Inflammatory macrophage treated with lipopolysaccharide for 4 hours (primary cell): Measurements from ENCODE around the gene SPTBN4.
"Not testable (repeated sequence)": the region's sequence is repeated elsewhere in the genome, so short reads cannot be mapped to it uniquely, and the experiment has no call there.

Experiments
- DNase-seq: peaks from one replicate; pipeline ENCODE4 v3.0.0-alpha.2; 2020

Gene SPTBN4

DNA sequence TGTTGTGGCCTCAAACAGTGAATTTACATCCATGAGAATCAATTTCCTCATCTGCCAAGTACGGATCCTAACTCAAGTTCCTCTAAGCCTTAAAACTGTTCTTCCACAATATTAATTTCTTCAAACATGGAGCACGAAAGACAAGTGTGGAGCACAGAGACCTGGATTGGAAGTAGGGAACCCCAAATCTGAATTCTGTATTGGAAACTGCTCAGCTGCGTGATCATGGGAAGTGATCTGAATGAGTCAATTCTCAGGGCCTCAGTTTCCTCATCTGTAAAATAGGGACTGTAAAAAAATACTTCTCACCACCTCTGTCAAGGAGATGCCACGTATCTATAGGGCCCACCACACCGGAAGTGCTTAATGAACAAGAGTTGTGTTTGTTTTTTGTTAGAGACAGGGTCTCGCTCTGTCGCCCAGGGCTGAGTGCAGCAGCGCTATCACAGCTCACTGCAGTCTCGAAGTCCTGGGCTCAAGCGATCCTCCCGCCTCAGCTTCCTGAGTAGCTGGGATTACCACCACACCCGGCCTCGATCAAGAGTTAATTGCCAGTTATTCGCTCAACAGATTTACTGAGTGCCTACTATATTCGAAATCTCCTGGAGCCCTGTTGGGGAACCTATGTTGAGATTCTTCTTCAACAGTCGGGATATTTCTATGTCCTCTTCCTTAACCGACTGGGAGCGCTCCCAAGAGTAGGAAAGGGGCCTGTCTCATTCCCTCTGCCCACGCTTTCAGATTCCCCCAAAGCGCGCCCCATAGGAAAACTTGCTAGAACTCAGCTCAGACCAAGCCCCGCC, 24.3 kb upstream of the SPTBN4 start:
- DNase-seq, result no peak

DNA sequence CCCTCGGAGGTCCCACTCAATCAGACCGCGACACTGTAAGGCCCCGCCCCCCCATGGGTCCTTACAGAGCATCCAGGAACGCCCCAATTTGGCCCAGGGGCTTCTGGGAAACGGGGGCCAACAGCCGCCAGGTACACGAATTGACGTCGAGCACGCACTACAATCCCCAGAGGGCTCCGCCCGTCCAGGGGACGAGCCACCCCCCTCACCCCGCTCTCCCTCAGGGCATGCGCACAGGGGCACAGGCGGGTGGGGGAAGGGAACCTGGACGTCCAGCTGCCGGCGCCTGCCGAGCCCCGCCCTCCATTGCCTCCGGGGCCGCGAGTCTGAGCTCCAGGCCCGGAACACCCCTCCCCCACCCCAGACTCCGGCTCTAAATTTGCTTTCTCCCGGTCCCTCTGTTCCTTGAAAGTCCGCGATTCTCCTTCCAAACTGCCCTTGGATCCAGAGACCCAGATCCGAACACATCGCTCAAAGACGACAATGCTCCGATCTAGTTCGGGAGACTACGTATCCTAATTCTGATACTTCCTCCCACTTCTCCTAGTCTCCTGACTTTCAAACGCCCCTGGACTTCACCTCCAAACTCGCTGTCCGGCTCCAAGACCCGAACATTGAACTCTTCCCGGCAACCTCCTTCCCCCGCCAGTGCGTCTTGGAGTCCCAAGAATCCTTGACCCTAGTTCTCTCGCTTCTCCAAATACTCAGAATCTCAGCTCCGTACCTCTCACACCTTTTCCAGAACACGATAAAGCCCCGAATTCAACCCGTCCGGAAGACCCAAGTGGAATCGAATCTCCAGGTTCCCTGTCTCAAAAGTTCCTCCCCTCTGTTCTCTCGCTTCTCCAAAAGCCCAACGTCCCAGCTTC, 23.4 kb upstream of the SPTBN4 start:
- peak; percentile 100 for DNase-seq

DNA sequence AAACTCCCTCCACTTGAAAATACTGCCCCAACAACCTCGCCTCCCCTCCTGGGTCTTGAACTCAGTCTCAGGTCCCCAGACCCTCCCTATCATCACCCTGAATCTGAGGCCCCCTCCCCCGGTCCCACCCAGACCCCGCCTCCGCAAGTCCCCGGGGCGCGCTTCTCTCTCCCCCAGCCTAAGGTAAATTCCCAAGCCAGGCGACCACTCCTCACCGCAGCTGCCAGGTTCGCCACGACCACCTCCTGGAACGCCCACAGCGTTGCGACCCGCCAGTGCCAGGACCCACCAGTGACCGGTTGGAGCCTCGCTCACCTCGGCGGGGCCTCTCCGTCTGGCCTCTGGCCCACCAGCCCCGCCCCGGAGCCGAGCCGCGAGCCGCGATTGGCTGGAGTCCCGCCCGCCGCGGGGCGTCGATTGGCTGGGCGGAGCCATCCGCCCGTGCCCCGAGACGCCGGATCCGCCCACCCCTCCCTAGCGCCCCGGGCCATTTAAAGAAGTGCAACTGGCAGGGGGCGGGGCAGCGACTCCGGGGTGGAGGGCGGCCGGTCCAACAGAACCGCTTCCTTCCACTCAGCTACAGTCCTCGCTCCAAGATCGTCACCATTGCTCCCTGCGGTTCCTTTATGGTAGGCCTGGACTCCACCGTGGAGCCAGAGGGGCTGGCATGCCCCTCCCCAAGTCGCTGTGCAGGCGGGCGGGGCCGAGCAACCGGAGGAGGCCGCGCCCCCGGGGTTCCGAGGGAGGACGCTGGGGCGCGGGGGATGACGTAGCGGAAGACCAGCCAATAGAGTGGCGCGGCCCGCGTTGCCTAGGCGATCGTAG, 22.6 kb upstream of the SPTBN4 start, which contains the start of gene SERTAD3:
Gene SERTAD3 (minus strand): TSS at position 336 of the 825 bp plus-strand sequence. CDS start 2,255 bp downstream, outside the sequence.
- DNase-seq, result peak; percentile 97

DNA sequence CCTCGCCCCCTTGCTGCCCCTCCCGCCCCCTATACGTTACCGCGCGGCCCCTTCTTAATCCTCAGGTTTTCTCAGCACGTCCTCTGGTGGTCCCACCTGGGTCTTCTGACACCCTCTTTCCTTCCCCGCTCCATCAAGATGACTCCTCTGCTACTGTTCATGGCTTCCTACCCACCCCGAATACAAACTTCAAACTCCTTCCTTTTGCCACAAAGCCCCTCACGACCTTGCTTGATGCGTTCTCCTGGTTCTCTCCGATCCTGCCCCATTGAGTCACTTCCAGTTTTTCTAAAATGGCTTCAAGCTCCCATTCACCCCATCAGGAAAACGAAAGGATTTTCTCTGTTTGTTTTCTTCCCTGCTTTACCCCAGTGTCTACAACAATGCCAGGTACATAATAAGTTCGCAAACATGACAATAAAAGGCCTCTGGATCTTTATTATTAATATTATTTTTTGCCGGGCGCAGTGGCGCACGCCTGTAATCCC, 21.9 kb upstream of the SPTBN4 start:
- no peak for DNase-seq

DNA sequence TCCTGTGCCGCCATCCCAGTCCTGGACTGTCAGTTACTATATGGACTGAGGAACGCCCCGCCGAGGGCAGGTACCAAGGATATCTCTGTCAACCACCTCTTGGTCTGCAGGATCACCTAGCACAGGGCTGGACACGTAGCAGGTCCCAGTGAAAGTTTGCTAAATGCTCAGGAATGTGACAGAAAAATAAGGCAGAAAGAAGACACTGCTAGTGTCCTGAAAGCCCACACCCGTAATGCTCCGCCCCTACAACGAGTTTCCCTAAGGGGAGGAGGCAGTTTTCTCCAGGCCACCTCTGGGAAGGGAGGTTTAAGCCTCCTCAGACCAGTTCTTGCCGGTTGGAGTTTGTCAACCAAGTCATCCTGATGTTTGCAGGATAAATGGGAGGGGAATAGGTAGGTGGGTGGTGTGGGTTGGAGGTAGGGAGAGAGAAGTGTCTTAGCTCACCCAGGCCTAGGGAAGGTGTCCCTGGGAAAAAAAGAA, 21.0 kb upstream of the SPTBN4 start:
- no peak for DNase-seq

DNA sequence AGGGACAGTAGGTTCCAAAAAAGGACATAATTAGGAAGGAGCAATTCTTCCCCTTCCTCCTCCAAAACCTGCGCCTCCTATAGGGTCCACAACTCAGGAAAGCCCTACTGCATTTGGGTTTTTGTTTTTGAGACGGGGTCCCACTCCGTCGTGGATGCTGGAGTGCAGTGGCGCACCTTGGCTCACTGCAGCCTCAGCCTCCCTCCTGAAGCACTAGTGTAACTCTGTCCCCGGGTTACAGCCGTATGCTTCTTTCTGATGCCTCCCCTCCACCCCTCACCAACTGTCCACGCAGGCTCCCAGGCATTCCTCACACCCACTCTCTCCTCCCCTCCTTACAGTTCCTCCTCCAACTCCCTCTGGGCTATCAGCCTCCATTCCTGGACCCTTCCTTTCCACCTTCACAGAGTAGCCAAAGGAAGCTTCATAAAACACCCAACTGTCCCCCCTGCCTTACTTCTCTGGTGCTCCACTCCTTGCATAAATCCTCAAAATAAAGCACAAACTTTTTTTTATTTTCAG, 20.5 kb upstream of the SPTBN4 start:
- DNase-seq, result no peak

DNA sequence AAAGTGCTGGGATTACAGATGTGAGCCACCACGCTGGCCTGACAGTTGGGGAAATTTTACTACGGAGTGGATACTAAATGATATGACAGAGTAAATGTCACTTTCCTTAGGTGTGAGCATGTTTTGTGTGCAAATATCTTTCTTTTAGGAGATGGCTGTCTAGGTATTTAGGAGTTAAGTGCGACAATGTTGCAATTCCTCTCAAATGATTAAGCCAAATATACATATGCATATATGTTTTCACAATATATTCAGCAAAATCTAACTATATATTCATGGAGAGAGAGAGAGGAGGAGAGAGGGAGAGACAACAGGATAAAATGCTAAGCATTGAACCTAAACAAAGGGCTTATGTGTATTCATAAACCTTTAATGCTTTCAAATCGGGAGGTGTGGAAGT, 17.3 kb upstream of the SPTBN4 start:
- DNase-seq, result no peak

DNA sequence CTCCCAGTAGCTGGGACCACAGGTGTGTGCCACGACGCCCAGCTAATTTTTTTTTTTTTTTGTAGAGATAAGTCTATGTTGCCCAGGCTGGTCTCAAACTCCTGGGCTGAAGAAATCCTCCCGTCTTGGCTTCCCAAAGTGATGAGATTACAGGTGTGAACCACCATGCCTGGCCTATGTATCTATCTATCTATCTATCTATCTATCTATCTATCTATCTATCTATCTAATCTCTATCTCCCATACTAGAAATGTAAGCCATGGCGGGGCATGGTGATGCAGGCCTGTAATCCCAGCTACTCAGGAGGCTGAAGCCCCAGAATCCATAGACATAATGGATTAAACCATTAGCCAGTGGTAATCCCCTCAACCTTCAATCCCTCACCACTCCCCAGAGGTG, 16.1 kb upstream of the SPTBN4 start:
- no peak for DNase-seq

DNA sequence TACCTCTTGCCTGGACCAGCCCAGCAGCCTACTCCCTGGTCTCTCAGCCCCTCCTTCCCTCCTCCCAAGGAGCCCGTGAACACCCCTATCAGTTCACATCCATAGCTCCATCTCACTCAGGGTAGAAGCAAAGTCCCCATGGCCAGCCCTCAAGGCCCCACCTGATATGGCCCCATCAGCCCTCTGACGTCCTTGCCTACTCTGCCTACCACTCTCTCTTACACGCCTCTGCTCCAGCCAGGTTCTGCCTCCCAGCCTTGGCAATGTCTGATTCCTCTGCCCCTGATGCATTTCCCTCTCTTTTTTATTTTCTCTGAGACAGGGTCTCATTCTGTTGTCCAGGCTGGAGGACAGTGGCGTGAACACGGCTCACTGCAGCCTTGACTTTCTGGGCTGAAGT, 14.8 kb upstream of the SPTBN4 start:
- DNase-seq, result no peak

DNA sequence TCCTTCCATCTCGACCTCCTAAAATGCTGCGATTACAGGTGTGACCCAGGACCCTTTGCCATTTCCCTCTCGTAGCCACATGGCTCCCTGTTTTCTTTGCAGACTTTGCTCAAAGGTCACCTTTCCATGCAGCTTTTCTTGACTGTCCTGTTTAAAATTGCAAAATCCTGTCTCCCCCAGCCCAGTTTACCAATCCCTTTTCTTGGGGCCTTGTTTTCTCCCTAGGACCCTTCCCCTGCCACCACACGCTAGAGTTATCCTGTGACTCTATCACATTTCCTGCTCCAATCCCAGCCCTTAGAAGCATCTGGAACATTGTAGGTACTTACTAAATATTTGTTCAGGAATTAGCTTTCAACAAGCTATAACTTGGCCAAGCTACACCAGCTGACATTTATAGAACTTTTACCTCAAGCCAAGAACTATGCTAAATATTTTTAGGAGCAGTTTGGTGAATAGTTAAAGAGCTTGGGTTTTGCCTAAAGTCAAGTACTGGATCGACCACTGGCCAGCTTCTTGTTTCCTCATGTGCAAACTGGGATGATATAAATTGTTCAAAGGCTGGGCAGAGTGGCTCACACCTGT, 13.6 kb upstream of the SPTBN4 start:
- DNase-seq, result no peak

DNA sequence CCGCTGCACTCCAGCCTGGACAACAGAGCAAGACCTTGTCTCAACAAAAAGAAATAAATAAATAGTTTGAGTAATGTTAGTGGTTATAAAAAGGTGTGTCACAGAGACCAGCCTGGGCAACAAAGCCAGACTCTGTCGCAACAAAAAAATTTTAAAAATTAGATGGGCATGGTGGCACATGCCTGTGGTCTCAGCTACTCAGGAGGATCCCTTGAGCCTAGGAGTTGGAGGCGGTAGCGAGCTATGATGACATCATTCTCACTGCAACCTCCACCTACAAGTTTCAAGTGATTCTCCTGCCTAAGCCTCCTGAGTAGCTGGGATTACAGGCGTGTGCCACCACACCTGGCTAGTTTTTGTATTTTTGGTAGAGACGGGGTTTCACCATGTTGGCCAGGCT, 12.9 kb upstream of the SPTBN4 start:
- DNase-seq, result not testable (repeated sequence)

DNA sequence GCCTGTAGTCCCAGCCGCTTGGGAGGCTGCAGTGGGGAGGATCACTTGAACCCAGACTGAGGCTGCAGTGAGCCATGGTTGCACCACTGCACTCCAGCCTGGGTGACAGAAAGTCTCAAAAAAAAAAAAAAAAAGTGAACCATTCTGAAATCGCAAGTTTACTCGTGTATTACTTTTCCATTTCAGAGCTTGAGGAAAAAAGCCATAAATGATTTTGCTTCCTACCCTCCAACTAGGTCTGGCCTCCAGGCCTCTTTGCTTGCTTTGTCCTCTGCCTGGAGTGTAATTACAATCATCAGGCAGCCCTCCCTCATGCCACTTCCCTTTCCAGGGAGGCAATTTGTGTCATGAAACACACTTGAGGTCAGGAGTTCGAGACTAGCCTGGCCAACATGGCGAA, 9.8 kb upstream of the SPTBN4 start:
- DNase-seq, result no peak

DNA sequence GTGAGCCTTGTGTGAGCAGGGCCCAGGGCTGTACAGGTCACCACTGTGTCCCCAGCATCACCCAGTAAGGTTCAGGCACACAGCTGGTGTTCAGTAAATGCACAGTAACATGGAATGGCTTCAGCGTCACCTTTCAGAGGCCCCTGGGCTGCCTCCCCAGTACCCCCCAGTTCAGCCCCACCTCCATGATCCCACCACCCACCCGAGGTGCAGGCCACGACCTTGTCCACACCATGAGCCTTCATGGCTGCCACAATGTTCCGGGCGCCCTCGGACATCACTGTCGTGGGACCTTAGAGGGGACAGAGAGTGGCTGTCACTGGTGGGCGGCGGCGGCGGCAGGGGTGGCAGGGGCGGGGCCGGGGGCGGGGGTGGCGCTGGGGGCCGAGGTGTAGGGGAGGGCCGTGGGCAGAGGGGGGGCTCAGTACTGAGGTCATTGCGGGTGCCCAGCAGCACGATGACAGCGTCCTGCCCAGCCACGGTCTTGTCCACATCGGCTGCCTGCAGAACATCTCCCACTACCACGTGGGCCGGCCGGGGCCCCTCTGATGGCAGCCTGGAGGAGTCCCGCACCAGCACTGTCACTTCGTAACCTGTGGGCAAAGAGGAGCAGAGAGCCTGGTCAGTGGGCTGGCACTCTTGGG, 8.7 kb upstream of the SPTBN4 start:
- no peak for DNase-seq

DNA sequence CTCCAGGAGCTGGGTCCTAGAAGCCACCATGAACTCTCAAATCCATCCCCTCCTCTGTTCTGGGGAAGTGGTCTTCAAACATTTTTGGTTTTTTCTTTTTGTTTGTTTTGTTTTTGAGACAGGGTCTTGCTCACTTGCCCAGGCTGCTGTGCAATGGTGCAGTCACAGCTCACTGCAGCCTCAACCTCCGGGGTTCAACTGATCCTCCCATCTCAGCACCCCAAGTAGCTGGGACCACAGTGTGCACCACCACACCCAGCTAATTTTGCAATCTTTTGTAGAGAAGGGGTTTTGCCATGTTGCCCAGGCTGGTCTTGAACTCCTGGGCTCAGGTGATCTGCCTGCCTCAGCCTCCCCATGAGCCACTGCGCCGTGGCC, 8.2 kb upstream of the SPTBN4 start:
- no peak for DNase-seq

DNA sequence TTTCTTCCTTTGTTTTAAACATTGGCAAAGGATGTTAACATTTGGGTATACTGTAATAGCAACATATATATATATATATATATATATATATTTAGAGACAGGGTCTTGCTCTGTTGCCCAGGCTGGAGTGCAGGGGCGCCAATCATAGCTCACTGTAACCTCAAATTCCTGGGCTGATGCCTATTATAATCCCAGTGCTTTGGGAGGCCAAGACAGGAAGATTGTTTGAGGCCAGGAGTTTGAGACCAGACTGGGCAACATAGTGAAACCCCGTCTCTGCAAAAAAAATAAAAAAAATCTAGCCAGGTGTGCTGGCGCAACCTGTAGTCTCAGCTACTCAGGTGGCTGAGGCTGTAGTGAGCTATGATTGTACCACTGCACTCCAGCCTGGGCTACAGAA, 6.6 kb upstream of the SPTBN4 start:
- DNase-seq, result no peak

DNA sequence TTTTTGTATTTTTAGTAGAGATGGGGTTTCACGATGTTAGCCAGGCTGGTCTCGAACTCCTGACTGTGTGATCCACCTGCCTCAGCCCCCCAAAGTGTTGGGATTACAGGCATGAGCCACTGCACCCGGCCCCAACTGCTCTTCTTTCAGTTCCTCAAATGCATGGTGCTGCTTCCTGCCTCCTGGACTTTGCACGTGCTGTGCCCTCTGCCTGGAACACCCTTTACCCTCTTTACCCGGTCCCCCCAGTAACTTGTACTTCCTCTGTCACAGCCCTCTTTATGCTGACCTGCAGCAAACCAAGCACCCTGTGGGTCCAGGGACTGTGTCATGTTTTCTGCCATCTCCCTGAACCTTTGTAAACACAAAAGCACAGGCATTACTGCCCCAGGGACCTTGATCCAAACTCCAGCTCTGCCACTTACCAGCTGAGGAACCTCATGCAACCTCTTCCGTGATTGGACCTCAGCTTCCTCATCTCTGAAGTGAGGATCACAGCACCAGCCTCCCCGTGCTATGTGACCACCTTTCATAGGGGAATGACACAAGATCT, 5.1 kb upstream of the SPTBN4 start:
- DNase-seq, result peak; percentile 61

DNA sequence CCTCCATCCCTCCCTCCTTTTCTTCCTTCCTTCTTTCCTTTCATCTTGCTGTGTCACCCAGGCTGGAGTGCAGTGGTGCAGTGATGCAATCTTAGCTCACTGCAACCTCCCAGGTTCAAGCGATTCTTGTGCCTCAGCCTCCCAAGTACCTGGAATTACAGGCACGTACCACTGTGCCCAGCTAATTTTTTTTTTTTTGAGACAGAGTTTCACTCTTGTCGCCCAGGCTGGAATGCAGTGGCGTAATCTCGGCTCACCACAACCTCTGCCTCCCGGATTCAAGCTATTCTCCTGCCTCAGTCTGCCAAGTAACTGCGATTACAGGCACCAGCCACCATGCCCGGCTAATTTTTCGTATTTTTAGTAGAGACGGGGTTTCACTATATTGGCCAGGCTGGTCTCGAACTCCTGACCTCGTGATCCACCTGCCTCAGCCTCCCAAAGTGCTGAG, 3.2 kb upstream of the SPTBN4 start:
- peak; percentile 17 for DNase-seq

DNA sequence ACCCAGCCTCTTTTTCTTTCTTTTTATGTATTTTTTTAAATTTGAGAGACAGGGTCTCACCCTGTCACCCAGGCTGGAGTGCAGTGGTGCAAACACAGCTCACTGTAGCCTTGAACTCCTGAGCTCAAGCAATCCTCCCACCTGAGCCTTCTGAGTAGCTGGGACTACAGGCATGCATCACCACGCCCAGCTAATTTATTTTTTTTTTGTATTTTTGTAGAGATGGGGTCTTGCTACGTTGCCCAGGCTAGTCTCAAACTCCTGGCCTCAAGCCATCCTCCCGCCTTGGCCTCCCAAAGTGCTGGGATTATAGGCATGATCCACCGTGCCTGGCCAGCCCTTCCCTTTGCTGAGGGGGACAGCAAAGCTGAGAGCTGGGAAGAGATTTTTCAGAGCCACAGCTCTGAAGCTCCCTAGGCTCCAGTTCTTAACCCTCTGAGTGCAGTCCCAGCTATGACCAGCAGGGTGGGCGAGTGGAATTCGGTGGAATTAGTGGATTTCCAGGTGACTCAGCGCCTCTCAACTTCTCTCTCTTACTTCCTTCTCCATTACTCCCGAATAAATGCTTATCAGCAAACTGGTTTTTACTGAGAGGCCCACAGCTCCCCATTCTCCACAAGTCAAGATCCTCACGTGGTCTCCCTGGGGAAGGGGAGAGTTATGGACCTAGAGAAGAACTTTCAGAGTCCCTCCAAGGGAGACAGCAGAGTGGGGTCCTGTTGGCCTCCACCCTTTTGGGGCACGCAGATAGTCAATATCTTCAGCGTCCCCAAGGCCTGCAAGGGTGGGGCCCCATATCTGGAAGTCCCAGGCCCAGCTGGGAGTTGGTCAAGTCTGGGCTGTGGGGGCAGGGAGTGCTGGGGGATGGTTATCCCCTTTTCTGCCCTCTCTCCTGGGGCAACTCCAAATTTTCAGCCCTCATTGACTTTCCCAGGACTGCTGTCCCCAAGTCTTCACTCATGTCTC, 2.5 kb upstream of the SPTBN4 start:
- peak; percentile 89 for DNase-seq

DNA sequence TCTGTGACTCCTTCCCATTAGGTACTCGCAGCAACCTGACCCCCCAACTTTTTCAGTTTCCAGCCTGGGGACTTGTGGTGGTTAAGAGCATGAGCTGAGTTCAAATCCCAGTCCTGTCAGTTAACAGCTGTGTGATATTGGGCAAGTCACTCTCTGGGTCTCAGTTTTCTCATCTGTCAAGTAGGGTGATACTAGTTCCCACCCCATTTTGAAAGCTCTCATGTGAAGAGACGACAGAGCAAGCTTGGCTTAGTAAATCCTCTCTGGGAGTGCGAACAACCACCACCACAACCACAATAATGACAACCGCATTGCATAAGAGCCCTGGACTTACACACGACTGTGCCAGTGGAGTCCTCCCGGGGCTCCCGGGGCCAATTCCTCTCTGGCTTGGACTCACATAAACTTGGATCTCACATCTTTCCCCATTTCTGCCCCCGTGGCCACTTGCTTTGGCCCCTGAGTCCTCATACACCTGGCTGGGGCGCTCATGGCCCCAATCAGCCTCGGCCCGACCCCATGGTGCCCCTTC, 1.7 kb upstream of the SPTBN4 start:
- DNase-seq, result peak; percentile 90
